ENCODE measurements around the gene KNL1.
A peak's percentile ranks its signal among the peaks of the same experiment; 100 is the strongest.

KNL1 gene

GRCh38 chr15:40594429-40594836, 384 bp downstream of the KNL1 start:
- peaks cover 39% of the 10 kb centered on the region for H3K4me1 ChIP-seq (ENCODE audit: insufficient read depth, low read length)
- peak overlapping the region; percentile 95 for H3K27ac ChIP-seq (ENCODE audit: low read length)
- no peaks in the 10 kb centered on the region for H4K20me1 ChIP-seq (ENCODE audit: insufficient read depth, low read length)
- peak overlapping the region; percentile 75 for H2AFZ ChIP-seq (ENCODE audit: low read depth, low read length)
- peak overlapping the region; percentile 89 to 98 for H3K4me3 ChIP-seq (ENCODE audit: low read depth in 1 of 2, low read length in 2 of 2)
- no peaks in the 10 kb centered on the region for H3K27me3 ChIP-seq (ENCODE audit: insufficient read depth, low read length, poor library complexity)
- TF ChIP-seq EZH2 (IDR thresholded peaks at IDR 0.05; ENCODE audit: borderline replicate concordance, low read depth, low read length, severe bottlenecking): no peak
- peak; percentile 26 for TF ChIP-seq CTCF (IDR thresholded peaks at IDR 0.05; ENCODE audit: borderline replicate concordance, extremely low read depth, low read length, poor library complexity, severe bottlenecking)
- H3K36me3 ChIP-seq (ENCODE audit: insufficient read depth, low read length): peaks cover 13% of the 10 kb centered on the region; the same call in 1 of the 2 replicates
- H3K4me2 ChIP-seq (ENCODE audit: insufficient read depth, low read length): peak overlapping the region; percentile 91
- H3K9me3 ChIP-seq (ENCODE audit: insufficient read depth, low read length, severe bottlenecking): no peaks in the 10 kb centered on the region
- ATAC-seq (ENCODE audit: insufficient read depth, low read depth): peak; percentile 66
- no peak for DNase-seq
- H3K79me2 ChIP-seq (ENCODE audit: insufficient read depth, low read length): peaks cover 53% of the 10 kb centered on the region
- H3K9ac ChIP-seq (ENCODE audit: low read depth, low read length): peak overlapping the region; percentile 83

- H3K27ac ChIP-seq (ENCODE audit: low read length): peak overlapping the region; percentile 95
These were observed 1.2 kb downstream of the KNL1 start for GRCh38 chr15:40595219-40595618.

GRCh38 chr15:40595773-40596172, 1.7 kb downstream of the KNL1 start:
- peak overlapping the region in 1 of 2 experiments; percentile 89; a peak in 2 of 4 replicates for H3K4me3 ChIP-seq (ENCODE audit: low read depth in 1 of 2, low read length in 2 of 2)
- 0 out of 2 replicates have a peak, but pooled peaks cover under 1% of the 10 kb centered on the region for H4K20me1 ChIP-seq (ENCODE audit: insufficient read depth, low read length)
- H3K9me3 ChIP-seq (ENCODE audit: insufficient read depth, low read length, severe bottlenecking): no peaks in the 10 kb centered on the region
- TF ChIP-seq EZH2 (IDR thresholded peaks at IDR 0.05; ENCODE audit: borderline replicate concordance, low read depth, low read length, severe bottlenecking): no peak
- TF ChIP-seq CTCF (IDR thresholded peaks at IDR 0.05; ENCODE audit: borderline replicate concordance, extremely low read depth, low read length, poor library complexity, severe bottlenecking): no peak
- H3K36me3 ChIP-seq (ENCODE audit: insufficient read depth, low read length): peaks cover 13% of the 10 kb centered on the region; the same call in 1 of the 2 replicates
- H3K27me3 ChIP-seq (ENCODE audit: insufficient read depth, low read length, poor library complexity): no peaks in the 10 kb centered on the region
- no peak for DNase-seq
- peak overlapping the region; percentile 91 for H3K4me2 ChIP-seq (ENCODE audit: insufficient read depth, low read length)
- peak overlapping the region; percentile 83 for H3K9ac ChIP-seq (ENCODE audit: low read depth, low read length)
- peaks cover 31% of the 10 kb centered on the region for H3K4me1 ChIP-seq (ENCODE audit: insufficient read depth, low read length)
- H3K79me2 ChIP-seq (ENCODE audit: insufficient read depth, low read length): peaks cover 67% of the 10 kb centered on the region
- ATAC-seq (ENCODE audit: insufficient read depth, low read depth): no peak
- H2AFZ ChIP-seq (ENCODE audit: low read depth, low read length): no peak overlapping the region
- peak overlapping the region; percentile 8; the same call in 1 of the 2 replicates for H3K27ac ChIP-seq (ENCODE audit: low read length)

More at GRCh38 chr15:40595219-40595618, 1.2 kb downstream of the KNL1 start:
- H3K4me2 ChIP-seq (ENCODE audit: insufficient read depth, low read length): peak overlapping the region; percentile 91
- H3K79me2 ChIP-seq (ENCODE audit: insufficient read depth, low read length): peaks cover 61% of the 10 kb centered on the region
- H3K4me3 ChIP-seq (ENCODE audit: low read depth in 1 of 2, low read length in 2 of 2): peak overlapping the region; percentile 89 to 98
- DNase-seq (no peak), ATAC-seq (ENCODE audit: insufficient read depth, low read depth) (no peak)
- no peak for TF ChIP-seq CTCF (IDR thresholded peaks at IDR 0.05; ENCODE audit: borderline replicate concordance, extremely low read depth, low read length, poor library complexity, severe bottlenecking)
- no peak for TF ChIP-seq EZH2 (IDR thresholded peaks at IDR 0.05; ENCODE audit: borderline replicate concordance, low read depth, low read length, severe bottlenecking)
- H3K27me3 ChIP-seq (ENCODE audit: insufficient read depth, low read length, poor library complexity): no peaks in the 10 kb centered on the region
- peaks cover 34% of the 10 kb centered on the region for H3K4me1 ChIP-seq (ENCODE audit: insufficient read depth, low read length)
- H4K20me1 ChIP-seq (ENCODE audit: insufficient read depth, low read length): no peaks in the 10 kb centered on the region
- H2AFZ ChIP-seq (ENCODE audit: low read depth, low read length): peak overlapping the region; percentile 75; the same call in 1 of the 2 replicates
- peaks cover 13% of the 10 kb centered on the region; the same call in 1 of the 2 replicates for H3K36me3 ChIP-seq (ENCODE audit: insufficient read depth, low read length)
- no peaks in the 10 kb centered on the region for H3K9me3 ChIP-seq (ENCODE audit: insufficient read depth, low read length, severe bottlenecking)
- H3K9ac ChIP-seq (ENCODE audit: low read depth, low read length): peak overlapping the region; percentile 83

Measured in DND-41 (cell line).